Body of pancreas (tissue), 4 donors: ENCODE data around the gene WDR27.
A peak's percentile ranks its signal among the peaks of the same experiment; 100 is the strongest.

Experiments used
- CTCF ChIP-seq, 7 experiments: fragments of 450-650 bp in 4 of 7; fragments of 200-600 bp in 3 of 7; sonication (generic) in 3 of 7; IDR thresholded peaks; one replicate each; pipeline ENCODE4 v1.5.1; 2016 to 2019; ENCODE audit warnings: antibody characterized with exemption in 7 of 7
- POLR2A ChIP-seq, 3 donors: fragments of 450-650 bp; IDR thresholded peaks; one replicate each; pipeline ENCODE4 v1.6.1; 2016; ENCODE audit warnings: antibody characterized with exemption in 3 of 3, mild to moderate bottlenecking in 2 of 3

DNA sequence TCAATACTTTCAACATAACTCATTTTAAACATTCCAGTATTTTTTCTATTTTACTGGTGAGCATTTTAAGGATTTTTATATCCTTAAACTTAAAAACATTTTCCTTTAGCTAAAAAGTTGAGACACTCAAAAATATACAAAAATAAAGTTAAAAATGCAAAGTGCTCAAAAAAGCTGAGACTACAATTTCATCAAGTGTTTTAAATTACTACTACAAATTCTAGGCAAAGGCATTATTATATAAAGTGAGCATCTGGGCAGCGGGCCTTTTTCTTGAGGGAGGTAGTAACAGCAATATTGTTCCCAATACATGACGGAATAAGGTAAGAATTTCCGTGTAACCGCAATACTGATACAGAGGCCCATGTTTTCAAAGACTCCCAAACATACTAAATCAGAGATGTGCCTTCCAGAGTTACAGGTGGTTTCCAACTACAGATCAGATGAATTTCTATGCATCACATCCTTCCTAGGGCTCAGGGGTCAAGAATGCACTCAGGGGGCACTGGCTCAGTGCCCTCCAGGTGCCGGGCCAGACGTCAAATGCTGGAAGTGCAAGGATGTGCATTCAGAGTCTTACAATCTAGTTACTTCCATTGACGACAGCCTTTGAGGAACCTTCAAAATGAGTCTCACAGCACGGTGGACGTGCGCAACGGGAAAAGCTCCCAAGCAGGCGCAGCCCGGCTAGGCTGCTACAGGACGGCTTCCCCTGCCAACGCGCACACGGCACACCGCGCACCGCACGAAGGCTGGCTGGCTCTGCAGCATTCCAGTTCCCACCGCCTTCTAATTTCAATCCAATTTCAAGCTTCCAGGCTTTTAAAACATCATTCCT, 20.8 kb upstream of the WDR27 start:
- TF ChIP-seq CTCF (IDR thresholded peaks at IDR 0.05) (no peak), POLR2A (IDR thresholded peaks at IDR 0.05) (peak in 2 of 3 donors; percentile 55)
